Measurements from ENCODE around the gene NUP43. TPM values are rescaled to one million over a fixed set of nuclear protein-coding genes. Genes with fewer than 3 reads are reported as not detected.
A peak's percentile ranks its signal among the peaks of the same experiment; 100 is the strongest.
"Not testable (repeated sequence)": the region's sequence is repeated elsewhere in the genome, so short reads cannot be mapped to it uniquely, and the experiment has no call there.

Gene NUP43
- total and polyA plus RNA-seq, 5 donors, result 11.8 to 24.9 (median 23.4) TPM

DNA sequence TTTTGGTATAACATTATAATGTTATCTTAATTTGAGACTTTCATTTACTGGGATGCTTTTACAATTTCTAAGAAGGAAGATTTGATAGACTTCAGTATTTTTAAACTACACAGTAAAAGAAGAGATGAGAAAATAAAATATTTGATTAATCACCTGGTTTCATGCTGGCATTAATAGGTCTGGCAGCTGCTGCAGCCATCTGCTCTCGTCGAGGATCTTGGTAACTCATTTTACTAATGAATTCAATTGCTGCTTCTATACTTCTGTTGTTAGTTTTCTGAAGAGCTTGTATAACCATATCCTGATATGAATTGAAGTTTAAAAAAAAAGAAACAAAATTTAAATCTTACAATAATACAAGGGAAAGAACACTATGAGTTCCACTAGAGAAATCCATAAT, 51.4 kb downstream of the NUP43 start:
- DNase-seq, result no peak
- H3K4me3 ChIP-seq (ENCODE audit: low read length), result no peak overlapping the region
- WGBS, result 80% methylated on average over 2 of the region's 2 CpGs
- H3K27me3 ChIP-seq (ENCODE audit: control insufficient read depth, insufficient read depth), result no peaks in the 10 kb centered on the region
- no peak overlapping the region for H3K27ac ChIP-seq (ENCODE audit: low read length)
- intact Hi-C loops (cut with DNase I), result no loop called here
- no peaks in the 10 kb centered on the region for H3K9me3 ChIP-seq (ENCODE audit: control insufficient read depth, low read length)
- H3K4me1 ChIP-seq (ENCODE audit: control insufficient read depth, insufficient read depth, low read length), result no peaks in the 10 kb centered on the region
- ATAC-seq, result no peak

DNA sequence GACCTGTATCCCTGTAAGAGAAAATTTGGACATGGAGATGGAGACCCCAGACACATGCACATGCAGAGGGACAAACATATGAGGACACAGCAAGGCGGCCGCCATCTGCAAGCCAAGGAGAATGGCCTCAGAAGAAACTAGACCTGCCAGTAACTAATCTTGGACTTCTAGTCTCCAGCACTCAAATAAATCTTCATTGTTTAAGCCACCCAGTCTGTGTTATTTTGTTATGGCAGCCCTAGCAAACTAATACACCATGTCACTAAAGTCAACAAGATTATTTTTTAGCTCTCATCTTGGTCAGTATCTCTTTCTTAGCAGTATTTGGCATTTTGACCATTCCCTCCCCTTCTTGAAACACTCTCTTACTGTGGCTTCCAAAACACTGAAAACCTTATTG, 55.1 kb downstream of the NUP43 start:
- ATAC-seq (no peak), DNase-seq (no peak)
- Histone ChIP-seq H3K9me3 (ENCODE audit: control insufficient read depth, low read length) (no peaks in the 10 kb centered on the region), H3K4me3 (ENCODE audit: low read length) (no peak overlapping the region), H3K4me1 (ENCODE audit: control insufficient read depth, insufficient read depth, low read length) (peaks cover 3% of the 10 kb centered on the region), H3K27me3 (ENCODE audit: control insufficient read depth, insufficient read depth) (no peaks in the 10 kb centered on the region), H3K27ac (ENCODE audit: low read length) (no peak overlapping the region)
- WGBS, result 99% methylated on average over 2 of the region's 2 CpGs
- intact Hi-C loops (cut with DNase I), result no loop called here

GRCh38 chr6:149686230-149686629, 60.1 kb downstream of the NUP43 start:
- intact Hi-C loops (cut with DNase I), result no loop called here
- ATAC-seq (peak; percentile 63 to 76), DNase-seq (no peak)
- H3K27ac ChIP-seq (ENCODE audit: low read length), result peak overlapping the region; percentile 15
- 51% methylated on average over 7 of the region's 7 CpGs for WGBS
- peaks cover 7% of the 10 kb centered on the region for H3K4me1 ChIP-seq (ENCODE audit: control insufficient read depth, insufficient read depth, low read length)
- no peaks in the 10 kb centered on the region for H3K27me3 ChIP-seq (ENCODE audit: control insufficient read depth, insufficient read depth)
- H3K4me3 ChIP-seq (ENCODE audit: low read length), result no peak overlapping the region
- no peaks in the 10 kb centered on the region for H3K9me3 ChIP-seq (ENCODE audit: control insufficient read depth, low read length)

GRCh38 chr6:149683256-149683859, 63.0 kb downstream of the NUP43 start:
- Histone ChIP-seq H3K4me3 (ENCODE audit: low read length) (no peak overlapping the region), H3K4me1 (ENCODE audit: control insufficient read depth, insufficient read depth, low read length) (peaks cover 7% of the 10 kb centered on the region), H3K27ac (ENCODE audit: low read length) (peak overlapping the region; percentile 82), H3K9me3 (ENCODE audit: control insufficient read depth, low read length) (no peaks in the 10 kb centered on the region), H3K27me3 (ENCODE audit: control insufficient read depth, insufficient read depth) (no peaks in the 10 kb centered on the region)
- peak; percentile 33 to 60 for ATAC-seq
- no peak for DNase-seq
- 84% methylated on average over 4 of the region's 4 CpGs for WGBS
- intact Hi-C loops (cut with DNase I), result no loop called here

DNA sequence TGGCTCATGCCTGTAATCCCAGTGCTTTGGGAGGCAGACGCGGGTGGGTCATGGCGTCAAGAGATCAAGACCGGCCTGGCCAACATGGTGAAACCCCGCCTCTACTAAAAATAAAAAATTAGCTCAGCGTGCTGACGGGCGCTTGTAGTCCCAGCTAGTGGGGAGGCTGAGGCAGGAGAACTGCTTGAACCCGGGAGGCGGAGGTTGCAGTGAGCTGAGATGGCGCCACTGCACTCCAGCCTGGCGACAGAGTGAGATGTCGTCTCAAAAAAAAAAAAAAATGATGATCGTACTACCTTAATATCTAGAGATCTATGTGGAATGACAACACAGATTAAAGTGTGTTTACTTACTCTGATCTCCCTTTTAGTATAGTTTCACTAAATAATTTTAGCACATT, 64.5 kb downstream of the NUP43 start:
- intact Hi-C loops (cut with DNase I); H3K27me3 ChIP-seq (ENCODE audit: control insufficient read depth, insufficient read depth); H3K27ac ChIP-seq (ENCODE audit: low read length); H3K4me3 ChIP-seq (ENCODE audit: low read length); DNase-seq; ATAC-seq; H3K9me3 ChIP-seq (ENCODE audit: control insufficient read depth, low read length); H3K4me1 ChIP-seq (ENCODE audit: control insufficient read depth, insufficient read depth, low read length): not testable (repeated sequence)
- 95% methylated on average over 14 of the region's 14 CpGs for WGBS

DNA sequence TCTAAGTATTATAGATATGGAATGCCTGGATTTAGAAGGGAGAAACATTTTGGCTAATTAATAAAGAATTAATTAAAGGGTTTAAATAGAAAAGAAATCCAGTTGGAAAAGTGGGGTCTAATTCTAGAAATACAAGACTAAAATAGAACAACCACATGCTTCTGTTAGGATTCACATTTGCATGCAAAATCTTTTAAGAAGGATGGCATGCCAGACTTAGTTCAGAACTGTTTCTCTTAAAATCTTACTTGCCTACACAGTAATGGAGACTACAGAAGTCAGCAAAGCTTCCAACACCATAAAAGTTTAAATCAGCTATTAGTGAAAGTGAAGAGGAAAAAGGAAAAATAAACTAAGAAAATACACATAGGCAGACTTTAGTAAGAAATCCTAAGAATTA, 65.1 kb downstream of the NUP43 start:
- no peaks in the 10 kb centered on the region for H3K9me3 ChIP-seq (ENCODE audit: control insufficient read depth, low read length)
- no peak for DNase-seq
- H3K4me1 ChIP-seq (ENCODE audit: control insufficient read depth, insufficient read depth, low read length), result peaks cover 4% of the 10 kb centered on the region
- H3K27me3 ChIP-seq (ENCODE audit: control insufficient read depth, insufficient read depth), result no peaks in the 10 kb centered on the region
- no peak for ATAC-seq
- H3K4me3 ChIP-seq (ENCODE audit: low read length), result no peak overlapping the region
- no peak overlapping the region for H3K27ac ChIP-seq (ENCODE audit: low read length)
- intact Hi-C loops (cut with DNase I), result no loop called here

DNA sequence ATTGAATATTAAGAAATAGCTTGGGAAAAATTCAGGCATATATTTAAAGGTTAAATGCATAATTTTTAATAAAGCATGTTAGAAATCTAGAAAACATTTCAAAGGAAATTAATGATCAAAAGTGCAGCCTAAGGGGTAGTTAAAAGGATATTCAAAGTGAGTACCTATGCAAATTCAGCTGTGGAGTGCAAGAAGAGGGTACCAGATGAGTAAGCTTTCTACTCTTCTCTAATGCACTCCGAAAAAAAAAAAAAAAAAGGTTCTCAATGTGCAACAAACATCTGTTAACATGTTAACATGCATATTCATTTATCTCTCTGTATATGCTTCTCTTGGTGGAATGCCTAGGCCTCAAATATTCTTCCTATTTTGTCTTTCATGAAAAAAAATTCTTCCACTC, 65.8 kb downstream of the NUP43 start:
- Histone ChIP-seq H3K4me3 (ENCODE audit: low read length) (no peak overlapping the region), H3K27me3 (ENCODE audit: control insufficient read depth, insufficient read depth) (no peaks in the 10 kb centered on the region), H3K4me1 (ENCODE audit: control insufficient read depth, insufficient read depth, low read length) (peaks cover 2% of the 10 kb centered on the region), H3K27ac (ENCODE audit: low read length) (no peak overlapping the region), H3K9me3 (ENCODE audit: control insufficient read depth, low read length) (no peaks in the 10 kb centered on the region)
- no peak for DNase-seq
- WGBS, result 63% methylated on average over 1 of the region's 1 CpG
- intact Hi-C loops (cut with DNase I), result no loop called here
- ATAC-seq, result no peak

Other genes with a start within 250 kb of the NUP43 start
- 10 to 100 TPM; 20.1 to 23.6 (median 21.3) TPM for gene PPIL4, start 200.5 kb downstream of the NUP43 start, total RNA-seq
- 19.8 TPM for gene PPIL4, start 200.5 kb downstream of the NUP43 start, polyA plus RNA-seq
- gene GINM1, start 180.2 kb downstream of the NUP43 start, total RNA-seq, result 10 to 100 TPM; 48.3 to 61.8 (median 54.8) TPM
- 40.1 TPM for gene GINM1, start 180.2 kb downstream of the NUP43 start, polyA plus RNA-seq
- 10 to 100 TPM in 3 of 4 donors, 1 to 10 TPM in 1; 9.9 to 13.4 (median 13.1) TPM for gene KATNA1, start 97.8 kb downstream of the NUP43 start, total RNA-seq
- gene KATNA1, start 97.8 kb downstream of the NUP43 start, polyA plus RNA-seq, result 10.3 TPM
- gene LATS1, start 28.4 kb downstream of the NUP43 start, total RNA-seq, result 10 to 100 TPM; 13.5 to 19.0 (median 14.5) TPM
- 4.8 TPM for gene LATS1, start 28.4 kb downstream of the NUP43 start, polyA plus RNA-seq
- gene PCMT1, start 3.2 kb upstream of the NUP43 start, total RNA-seq, result 100 to 1,000 TPM; 107 to 114 (median 111) TPM
- 96.4 TPM for gene PCMT1, start 3.2 kb upstream of the NUP43 start, polyA plus RNA-seq
- gene LRP11, start 117.8 kb upstream of the NUP43 start, total RNA-seq, result 10 to 100 TPM; 16.8 to 36.6 (median 23.5) TPM
- gene LRP11, start 117.8 kb upstream of the NUP43 start, polyA plus RNA-seq, result 11.5 TPM
- gene RAET1E, start 151.6 kb upstream of the NUP43 start, total RNA-seq, result under 1 TPM; 0.17 to 0.45 (median 0.39) TPM
- gene RAET1E, start 151.6 kb upstream of the NUP43 start, polyA plus RNA-seq, result 0.41 TPM
- gene RAET1G, start 176.6 kb upstream of the NUP43 start, total RNA-seq, result under 1 TPM in 1 of 4 donors, not detected in 3; 0.43 TPM
- gene RAET1G, start 176.6 kb upstream of the NUP43 start, polyA plus RNA-seq, result 0.20 TPM
- gene ULBP2, start 195.5 kb upstream of the NUP43 start, total RNA-seq, result 1 to 10 TPM in 3 of 4 donors, under 1 TPM in 1; 0.31 to 1.2 (median 1.1) TPM
- 1.1 TPM for gene ULBP2, start 195.5 kb upstream of the NUP43 start, polyA plus RNA-seq
- gene ULBP1, start 217.4 kb upstream of the NUP43 start, total RNA-seq, result under 1 TPM in 3 of 4 donors, not detected in 1; 0.20 to 0.22 (median 0.21) TPM
- gene ULBP1, start 217.4 kb upstream of the NUP43 start, polyA plus RNA-seq, result 0.20 TPM

Measured in right cardiac atrium (tissue), 5 donors.